ENCODE data around the gene TCF7L2.

TCF7L2 gene

GRCh38 chr10:112949875-112950507, at the start of gene TCF7L2:
Gene TCF7L2 (plus strand): TSS chr10:112950247. CDS start chr10:112950757, 510 bp downstream.
- DNase-seq, result peak; percentile 68

- DNase-seq, result no peak
These were observed 47.3 kb upstream of the TCF7L2 start for GRCh38 chr10:112902730-112903129.

- DNase-seq, result no peak
These were observed 46.0 kb upstream of the TCF7L2 start for GRCh38 chr10:112904000-112904399.

GRCh38 chr10:112906945-112907344, 43.1 kb upstream of the TCF7L2 start:
- no peak for DNase-seq

- DNase-seq, result no peak
These were observed 42.2 kb upstream of the TCF7L2 start for GRCh38 chr10:112907893-112908292.

- no peak for DNase-seq
These were observed 38.8 kb upstream of the TCF7L2 start for GRCh38 chr10:112911206-112911605.

- DNase-seq, result no peak
These were observed 37.6 kb upstream of the TCF7L2 start for GRCh38 chr10:112912410-112912928.

GRCh38 chr10:112913255-112913654, 36.8 kb upstream of the TCF7L2 start:
- DNase-seq, result no peak

- no peak for DNase-seq
These were observed 36.3 kb upstream of the TCF7L2 start for GRCh38 chr10:112913661-112914287.

GRCh38 chr10:112914288-112914952, 35.6 kb upstream of the TCF7L2 start:
- DNase-seq, result no peak

- no peak for DNase-seq
These were observed 34.2 kb upstream of the TCF7L2 start for GRCh38 chr10:112915590-112916572.

- DNase-seq, result no peak
These were observed 32.4 kb upstream of the TCF7L2 start for GRCh38 chr10:112917681-112918080.

GRCh38 chr10:112918771-112919170, 31.3 kb upstream of the TCF7L2 start:
- no peak for DNase-seq

GRCh38 chr10:112919721-112920120, 30.3 kb upstream of the TCF7L2 start:
- no peak for DNase-seq

- DNase-seq, result no peak
These were observed 22.9 kb upstream of the TCF7L2 start for GRCh38 chr10:112926906-112927688.

- DNase-seq, result no peak
These were observed 22.1 kb upstream of the TCF7L2 start for GRCh38 chr10:112927980-112928379.

GRCh38 chr10:112932658-112933057, 17.4 kb upstream of the TCF7L2 start:
- DNase-seq, result no peak

GRCh38 chr10:112934193-112934592, 15.9 kb upstream of the TCF7L2 start:
- DNase-seq, result no peak

GRCh38 chr10:112938808-112939482, 11.1 kb upstream of the TCF7L2 start:
- DNase-seq, result no peak

- DNase-seq, result no peak
These were observed 4.2 kb upstream of the TCF7L2 start for GRCh38 chr10:112945811-112946210.

- no peak for DNase-seq
These were observed 3.4 kb upstream of the TCF7L2 start for GRCh38 chr10:112946649-112947048.

Data from stimulated activated CD4-positive, alpha-beta T cell treated with anti-CD3 and anti-CD28 coated beads, Interleukin-15, amount 100 ng/mL, for 24 hours (primary cell).